HEK293 (cell line): Measurements from ENCODE around the gene PRKCA.

Experiments
- CTCF ChIA-PET: fragments of 350-600 bp; formaldehyde crosslinking; extraction: SDS; loops from one replicate; lab custom pipeline; 2021; ENCODE audit warnings: antibody characterized with exemption; lab: Yijun Ruan, JAX
- POLR2A ChIA-PET: fragments of 300-600 bp; formaldehyde crosslinking; extraction: SDS; loops from one replicate; lab custom pipeline; 2020; ENCODE audit warnings: antibody characterized with exemption, inconsistent platforms; lab: Yijun Ruan, JAX
- H3K27ac ChIP-seq: fragments of 200-500 bp; sonication (Bioruptor generic); 2 replicates; pipeline ENCODE4 v1.5.1; 2014; ENCODE audit warnings: low read depth, low read length, control low read depth, inconsistent platforms; ENCODE audit errors: extremely low read depth
- H3K36me3 ChIP-seq, 2 experiments: fragments of 200-500 bp in 1 of 2; sonication (Bioruptor generic) in 1 of 2; 1 replicate in 1 of 2; 2 replicates in 1 of 2; pipeline ENCODE4 v1.5.1; 2014 to 2017; ENCODE audit warnings: inconsistent platforms in 2 of 2, low read length in 2 of 2; ENCODE audit not compliant: control insufficient read depth in 2 of 2, insufficient read depth in 1 of 2
- H3K4me1 ChIP-seq: fragments of 200-500 bp; sonication (Bioruptor generic); 2 replicates; pipeline ENCODE4 v1.5.1; 2014; ENCODE audit warnings: mild to moderate bottlenecking, low read length, inconsistent platforms; ENCODE audit not compliant: control insufficient read depth, insufficient read depth
- H3K4me3 ChIP-seq: 2 replicates; pipeline ENCODE4 v1.5.1; 2011; ENCODE audit warnings: low read depth, mild to moderate bottlenecking, control low read depth, low read length, moderate library complexity
- H3K9me3 ChIP-seq: fragments of 200-500 bp; sonication (Bioruptor generic); 2 replicates; pipeline ENCODE4 v1.5.1; 2014; ENCODE audit warnings: low read depth, low read length, inconsistent platforms; ENCODE audit not compliant: control insufficient read depth, insufficient read depth
- ATF2 ChIP-seq: fragments of 450-650 bp; formaldehyde crosslinking; IDR thresholded peaks from 2 replicates; pipeline ENCODE4 v1.5.1; 2016; ENCODE audit warnings: missing biosample characterization, missing genetic modification characterization, low read depth
- FEZF1 ChIP-seq: fragments of 450-650 bp; formaldehyde crosslinking; IDR thresholded peaks from 2 replicates; pipeline ENCODE4 v1.5.1; 2016; ENCODE audit warnings: missing biosample characterization, missing genetic modification characterization
- HOXC10 ChIP-seq: sonication (generic); formaldehyde crosslinking; IDR thresholded peaks from 2 replicates; pipeline ENCODE4 v1.8.1; 2023; ENCODE audit warnings: mild to moderate bottlenecking, missing genetic modification reagents
- KLF7 ChIP-seq: fragments of 450-650 bp; formaldehyde crosslinking; IDR thresholded peaks from 2 replicates; pipeline ENCODE4 v1.5.1; 2016; ENCODE audit warnings: missing biosample characterization, missing genetic modification characterization, borderline replicate concordance
- KLF8 ChIP-seq: fragments of 450-650 bp; formaldehyde crosslinking; IDR thresholded peaks from 2 replicates; pipeline ENCODE4 v1.5.1; 2016; ENCODE audit warnings: missing biosample characterization, missing genetic modification characterization
- OVOL3 ChIP-seq: fragments of 450-650 bp; formaldehyde crosslinking; IDR thresholded peaks from 2 replicates; pipeline ENCODE4 v1.5.1; 2016; ENCODE audit warnings: missing biosample characterization, missing genetic modification characterization
- PRDM1 ChIP-seq: fragments of 450-650 bp; formaldehyde crosslinking; IDR thresholded peaks from 2 replicates; pipeline ENCODE4; 2016; ENCODE audit warnings: missing biosample characterization, missing genetic modification characterization
- TRIM28 ChIP-seq: IDR thresholded peaks from 2 replicates; pipeline ENCODE4 v1.6.1; 2011; ENCODE audit warnings: low read length, control low read depth, borderline replicate concordance
- ZFHX2 ChIP-seq: fragments of 450-650 bp; formaldehyde crosslinking; conservative IDR thresholded peaks from 2 replicates; pipeline ENCODE4 v1.5.1; 2016; ENCODE audit warnings: missing biosample characterization, missing genetic modification characterization
- ZNF114 ChIP-seq: fragments of 450-650 bp; formaldehyde crosslinking; IDR thresholded peaks from 2 replicates; pipeline ENCODE4 v1.5.0; 2017; ENCODE audit warnings: missing biosample characterization, missing genetic modification characterization
- ZNF169 ChIP-seq: fragments of 450-650 bp; formaldehyde crosslinking; IDR thresholded peaks from 2 replicates; pipeline ENCODE4 v1.5.1; 2016; ENCODE audit warnings: missing biosample characterization, missing genetic modification characterization
- ZNF221 ChIP-seq: fragments of 450-650 bp; formaldehyde crosslinking; IDR thresholded peaks from 2 replicates; pipeline ENCODE4 v1.5.1; 2017; ENCODE audit warnings: missing biosample characterization, missing genetic modification characterization, borderline replicate concordance
- ZNF341 ChIP-seq: fragments of 450-650 bp; formaldehyde crosslinking; IDR thresholded peaks from 2 replicates; pipeline ENCODE4; 2016; ENCODE audit warnings: low read depth, missing biosample characterization, missing genetic modification characterization
- ZNF404 ChIP-seq: fragments of 450-650 bp; formaldehyde crosslinking; IDR thresholded peaks from 2 replicates; pipeline ENCODE4 v1.5.1; 2017; ENCODE audit warnings: missing biosample characterization, missing genetic modification characterization
- ZNF560 ChIP-seq: fragments of 450-650 bp; formaldehyde crosslinking; IDR thresholded peaks from 2 replicates; pipeline ENCODE4 v1.5.1; 2017; ENCODE audit warnings: missing biosample characterization, missing genetic modification characterization, borderline replicate concordance
- ZNF571 ChIP-seq: fragments of 450-650 bp; formaldehyde crosslinking; IDR thresholded peaks from 2 replicates; pipeline ENCODE4 v1.5.0; 2017; ENCODE audit warnings: missing biosample characterization, missing genetic modification characterization
- ZNF658 ChIP-seq: fragments of 450-650 bp; formaldehyde crosslinking; IDR thresholded peaks from 2 replicates; pipeline ENCODE4; 2016; ENCODE audit warnings: missing biosample characterization, missing genetic modification characterization
- ZNF777 ChIP-seq: fragments of 450-650 bp; formaldehyde crosslinking; IDR thresholded peaks from 2 replicates; pipeline ENCODE4 v1.5.1; 2017; ENCODE audit warnings: missing biosample characterization, missing genetic modification characterization, borderline replicate concordance
- ZNF791 ChIP-seq: fragments of 450-650 bp; formaldehyde crosslinking; IDR thresholded peaks from 2 replicates; pipeline ENCODE4 v1.5.1; 2016; ENCODE audit warnings: missing biosample characterization, missing genetic modification characterization
- TF ChIP-seq, protein P1 (sequence below): fragments of 450-650 bp; formaldehyde crosslinking; IDR thresholded peaks from 2 replicates; pipeline ENCODE4 v1.5.1; 2016; ENCODE audit warnings: missing biosample characterization, missing genetic modification characterization
- TF ChIP-seq, protein P2 (sequence below): fragments of 450-650 bp; formaldehyde crosslinking; IDR thresholded peaks from 2 replicates; pipeline ENCODE4 v1.5.1; 2016; ENCODE audit warnings: missing biosample characterization, missing genetic modification characterization
- TF ChIP-seq, protein P3 (sequence below): fragments of 450-650 bp; formaldehyde crosslinking; IDR thresholded peaks from 2 replicates; pipeline ENCODE4 v1.5.1; 2016; ENCODE audit warnings: missing biosample characterization, missing genetic modification characterization
- TF ChIP-seq, protein P4 (sequence below): fragments of 450-650 bp; formaldehyde crosslinking; optimal IDR thresholded peaks from 2 replicates; pipeline ENCODE3; 2016; ENCODE audit warnings: missing biosample characterization, mild to moderate bottlenecking, missing genetic modification characterization

The PRKCA gene

GRCh38 chr17:66787914-66788313, 485.5 kb downstream of the PRKCA start (continued):
- TF ChIP-seq ZNF560 (tag by site-specific recombination) (no peak), PRDM1 (tag by site-specific recombination) (no peak), ZNF341 (tag by site-specific recombination) (no peak), ZNF169 (no peak)
- TF ChIP-seq, protein P1, sequence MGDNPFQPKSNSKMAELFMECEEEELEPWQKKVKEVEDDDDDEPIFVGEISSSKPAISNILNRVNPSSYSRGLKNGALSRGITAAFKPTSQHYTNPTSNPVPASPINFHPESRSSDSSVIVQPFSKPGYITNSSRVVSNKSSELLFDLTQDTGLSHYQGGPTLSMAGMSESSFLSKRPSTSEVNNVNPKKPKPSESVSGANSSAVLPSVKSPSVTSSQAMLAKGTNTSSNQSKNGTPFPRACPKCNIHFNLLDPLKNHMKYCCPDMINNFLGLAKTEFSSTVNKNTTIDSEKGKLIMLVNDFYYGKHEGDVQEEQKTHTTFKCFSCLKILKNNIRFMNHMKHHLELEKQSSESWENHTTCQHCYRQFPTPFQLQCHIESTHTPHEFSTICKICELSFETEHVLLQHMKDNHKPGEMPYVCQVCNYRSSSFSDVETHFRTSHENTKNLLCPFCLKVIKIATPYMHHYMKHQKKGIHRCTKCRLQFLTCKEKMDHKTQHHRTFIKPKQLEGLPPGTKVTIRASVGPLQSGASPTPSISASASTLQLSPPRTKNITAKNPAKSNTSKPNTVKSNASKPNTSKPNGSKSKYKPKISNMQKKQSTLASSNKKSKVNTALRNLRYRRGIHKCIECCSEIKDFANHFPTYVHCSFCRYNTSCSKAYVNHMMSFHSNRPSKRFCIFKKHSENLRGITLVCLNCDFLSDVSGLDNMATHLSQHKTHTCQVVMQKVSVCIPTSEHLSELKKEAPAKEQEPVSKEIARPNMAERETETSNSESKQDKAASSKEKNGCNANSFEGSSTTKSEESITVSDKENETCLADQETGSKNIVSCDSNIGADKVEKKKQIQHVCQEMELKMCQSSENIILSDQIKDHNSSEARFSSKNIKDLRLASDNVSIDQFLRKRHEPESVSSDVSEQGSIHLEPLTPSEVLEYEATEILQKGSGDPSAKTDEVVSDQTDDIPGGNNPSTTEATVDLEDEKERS (tag by site-specific recombination): no peak
- TF ChIP-seq, all 188 proteins: peak for 0

DNA sequence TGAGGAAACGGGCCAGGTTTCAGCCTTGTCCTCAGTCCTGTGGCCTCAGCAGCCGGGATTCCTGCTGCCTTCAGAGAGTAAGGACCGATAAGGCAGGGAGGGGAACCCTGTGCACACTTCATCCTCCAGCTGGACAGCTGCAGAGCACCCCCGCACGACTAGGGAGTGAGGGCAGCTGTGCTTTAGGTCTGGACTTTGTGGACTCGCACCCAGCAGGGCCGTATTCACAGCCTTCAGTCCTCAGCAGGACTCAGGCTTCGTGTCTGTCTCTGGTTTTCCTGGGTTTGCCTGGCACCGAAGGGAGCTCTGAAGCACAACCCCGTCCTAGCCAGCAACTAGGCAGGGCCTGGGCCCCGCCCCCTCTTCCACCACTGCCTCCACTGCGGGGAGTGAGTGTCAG, 486.7 kb downstream of the PRKCA start:
- Histone ChIP-seq H3K9me3 (no peaks in the 10 kb centered on the region), H3K4me3 (no peak overlapping the region), H3K36me3 (peaks cover 0 to 21% of the 10 kb centered on the region in 2 experiments; a peak in 1 of 3 replicates), H3K27ac (no peak overlapping the region), H3K4me1 (no peaks in the 10 kb centered on the region; the same call in 1 of the 2 replicates)
- POLR2A ChIA-PET: no interaction called here
- TF ChIP-seq ATF2 (tag by site-specific recombination) (no peak), FEZF1 (tag by site-specific recombination) (no peak)
- TF ChIP-seq, protein P2, sequence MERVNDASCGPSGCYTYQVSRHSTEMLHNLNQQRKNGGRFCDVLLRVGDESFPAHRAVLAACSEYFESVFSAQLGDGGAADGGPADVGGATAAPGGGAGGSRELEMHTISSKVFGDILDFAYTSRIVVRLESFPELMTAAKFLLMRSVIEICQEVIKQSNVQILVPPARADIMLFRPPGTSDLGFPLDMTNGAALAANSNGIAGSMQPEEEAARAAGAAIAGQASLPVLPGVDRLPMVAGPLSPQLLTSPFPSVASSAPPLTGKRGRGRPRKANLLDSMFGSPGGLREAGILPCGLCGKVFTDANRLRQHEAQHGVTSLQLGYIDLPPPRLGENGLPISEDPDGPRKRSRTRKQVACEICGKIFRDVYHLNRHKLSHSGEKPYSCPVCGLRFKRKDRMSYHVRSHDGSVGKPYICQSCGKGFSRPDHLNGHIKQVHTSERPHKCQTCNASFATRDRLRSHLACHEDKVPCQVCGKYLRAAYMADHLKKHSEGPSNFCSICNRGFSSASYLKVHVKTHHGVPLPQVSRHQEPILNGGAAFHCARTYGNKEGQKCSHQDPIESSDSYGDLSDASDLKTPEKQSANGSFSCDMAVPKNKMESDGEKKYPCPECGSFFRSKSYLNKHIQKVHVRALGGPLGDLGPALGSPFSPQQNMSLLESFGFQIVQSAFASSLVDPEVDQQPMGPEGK (tag by site-specific recombination): no peak
- CTCF ChIA-PET: no interaction called here

DNA sequence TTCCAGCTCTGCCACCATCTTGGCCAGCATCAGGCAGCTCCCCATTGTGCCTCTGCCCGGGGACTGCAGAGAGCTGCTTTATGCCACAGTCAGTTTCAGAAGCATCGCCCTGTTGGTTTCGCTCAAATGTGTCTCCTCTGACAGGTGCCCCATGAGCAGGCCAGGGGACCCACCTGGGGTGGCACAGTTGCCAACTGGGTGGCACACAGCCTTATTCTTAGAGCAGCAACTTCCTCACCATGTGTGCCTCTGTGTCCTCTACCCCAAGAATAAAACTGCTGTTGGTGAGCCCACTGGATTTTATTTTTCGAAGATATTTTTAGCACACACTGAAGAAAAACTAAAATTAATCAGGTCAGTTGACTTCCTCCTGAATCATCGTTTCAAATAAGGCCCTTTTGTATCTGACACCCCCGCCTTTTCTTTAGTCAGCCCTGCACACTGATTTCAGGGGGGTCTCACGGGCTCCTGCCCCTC, 487.6 kb downstream of the PRKCA start:
- H3K36me3 ChIP-seq: peaks cover 0 to 21% of the 10 kb centered on the region in 2 experiments; a peak in 1 of 3 replicates
- CTCF ChIA-PET: no interaction called here
- POLR2A ChIA-PET: interaction anchor here (0.5 kb wide), 1 partner anchor 187 kb away, joined by 3 read pairs; no protein-coding TSS in a partner anchor
- no peak overlapping the region for H3K4me3 ChIP-seq
- H3K27ac ChIP-seq: no peak overlapping the region
- no peaks in the 10 kb centered on the region for H3K9me3 ChIP-seq
- no peak for TF ChIP-seq OVOL3 (tag by site-specific recombination)
- no peak for TF ChIP-seq TRIM28
- no peak for TF ChIP-seq ZFHX2 (tag by site-specific recombination)
- TF ChIP-seq, protein P3, sequence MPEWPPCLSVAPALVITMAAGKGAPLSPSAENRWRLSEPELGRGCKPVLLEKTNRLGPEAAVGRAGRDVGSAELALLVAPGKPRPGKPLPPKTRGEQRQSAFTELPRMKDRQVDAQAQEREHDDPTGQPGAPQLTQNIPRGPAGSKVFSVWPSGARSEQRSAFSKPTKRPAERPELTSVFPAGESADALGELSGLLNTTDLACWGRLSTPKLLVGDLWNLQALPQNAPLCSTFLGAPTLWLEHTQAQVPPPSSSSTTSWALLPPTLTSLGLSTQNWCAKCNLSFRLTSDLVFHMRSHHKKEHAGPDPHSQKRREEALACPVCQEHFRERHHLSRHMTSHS: no peak
- TF ChIP-seq ZNF571 (tag by site-specific recombination): no peak
- TF ChIP-seq ZNF404: no peak
- no peak for TF ChIP-seq ZNF777 (tag by site-specific recombination)
- TF ChIP-seq, protein P4, sequence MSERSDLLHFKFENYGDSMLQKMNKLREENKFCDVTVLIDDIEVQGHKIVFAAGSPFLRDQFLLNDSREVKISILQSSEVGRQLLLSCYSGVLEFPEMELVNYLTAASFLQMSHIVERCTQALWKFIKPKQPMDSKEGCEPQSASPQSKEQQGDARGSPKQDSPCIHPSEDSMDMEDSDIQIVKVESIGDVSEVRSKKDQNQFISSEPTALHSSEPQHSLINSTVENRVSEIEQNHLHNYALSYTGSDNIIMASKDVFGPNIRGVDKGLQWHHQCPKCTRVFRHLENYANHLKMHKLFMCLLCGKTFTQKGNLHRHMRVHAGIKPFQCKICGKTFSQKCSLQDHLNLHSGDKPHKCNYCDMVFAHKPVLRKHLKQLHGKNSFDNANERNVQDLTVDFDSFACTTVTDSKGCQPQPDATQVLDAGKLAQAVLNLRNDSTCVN (tag by site-specific recombination): no peak
- TF ChIP-seq ZNF221 (tag by site-specific recombination): no peak
- no peak for TF ChIP-seq ZNF114 (tag by site-specific recombination)
- TF ChIP-seq ZNF791 (tag by site-specific recombination): no peak
- TF ChIP-seq KLF8: no peak
- TF ChIP-seq ZNF658 (tag by site-specific recombination): no peak
- TF ChIP-seq KLF7 (tag by site-specific recombination): no peak
- TF ChIP-seq HOXC10 (CRISPR knock-in tag): no peak
- no peak for TF ChIP-seq ATF2 (tag by site-specific recombination)
- H3K4me1 ChIP-seq: no peaks in the 10 kb centered on the region; the same call in 1 of the 2 replicates
